Common myeloid progenitor, CD34-positive (primary cell): ENCODE results near the gene RPL15.

ENCODE experiments used
- CTCF ChIA-PET: fragments of 350-600 bp; sonication (Branson Sonifier 250); formaldehyde crosslinking; loops from one replicate; lab custom pipeline; 2021; ENCODE audit warnings: antibody characterized with exemption; lab: Charles Lee
- POLR2A ChIA-PET: fragments of 350-600 bp; sonication (Branson Sonifier 250); formaldehyde crosslinking; loops from one replicate; lab custom pipeline; 2021; ENCODE audit warnings: antibody characterized with exemption; lab: Charles Lee
- DNase-seq, 3 donors: peaks; one replicate each; pipeline versions ENCODE4 v3.0.0 to v3.0.0-alpha.2; 2013
- H3K27ac ChIP-seq, 2 experiments: 1 replicate in 1 of 2; 2 replicates in 1 of 2; pipeline ENCODE4 v1.7.0; 2013; ENCODE audit warnings: inconsistent platforms in 2 of 2, low read length in 2 of 2, mild to moderate bottlenecking in 2 of 2, low read depth in 1 of 2, moderate library complexity in 1 of 2; ENCODE audit not compliant: severe bottlenecking in 2 of 2, insufficient read depth in 1 of 2, poor library complexity in 1 of 2
- H3K27me3 ChIP-seq, 5 experiments: replicated peaks in 2 of 5; 1 replicate in 3 of 5; 2 replicates in 2 of 5; pipeline versions ENCODE4 v1.6.1 to v1.7.0; 2013; ENCODE audit warnings: low read length in 4 of 5, mild to moderate bottlenecking in 2 of 5, moderate library complexity in 2 of 5, inconsistent platforms in 1 of 5; ENCODE audit not compliant: insufficient read depth in 5 of 5, control insufficient read depth in 4 of 5
- H3K36me3 ChIP-seq, 4 experiments: 1 replicate in 2 of 4; 2 replicates in 2 of 4; pipeline versions ENCODE4 v1.6.1 to v1.7.0; 2013; ENCODE audit warnings: low read length in 3 of 4, control low read depth in 1 of 4, mild to moderate bottlenecking in 1 of 4; ENCODE audit not compliant: control insufficient read depth in 4 of 4, insufficient read depth in 4 of 4
- H3K4me1 ChIP-seq, 4 experiments: 1 replicate in 3 of 4; 2 replicates in 1 of 4; pipeline versions ENCODE4 v1.6.1 to v1.7.1; 2013; ENCODE audit warnings: low read length in 3 of 4, mild to moderate bottlenecking in 3 of 4, control low read depth in 1 of 4, inconsistent platforms in 1 of 4, moderate library complexity in 1 of 4; ENCODE audit not compliant: control insufficient read depth in 4 of 4, insufficient read depth in 4 of 4; ENCODE audit errors: control extremely low read depth in 1 of 4
- H3K4me3 ChIP-seq, 7 experiments: 1 replicate in 4 of 7; 2 replicates in 3 of 7; pipeline versions ENCODE4 v1.5.1 to v1.7.0; 2013; ENCODE audit warnings: mild to moderate bottlenecking in 7 of 7, low read length in 6 of 7, moderate library complexity in 6 of 7, inconsistent platforms in 2 of 7, low read depth in 2 of 7, control low read depth in 1 of 7; ENCODE audit not compliant: insufficient read depth in 4 of 7, control insufficient read depth in 1 of 7; ENCODE audit errors: extremely low read depth in 1 of 7
- H3K9me3 ChIP-seq, 5 experiments: 1 replicate in 4 of 5; 2 replicates in 1 of 5; pipeline versions ENCODE4 v1.6.1 to v1.7.1; 2013; ENCODE audit warnings: low read length in 4 of 5, mild to moderate bottlenecking in 2 of 5, inconsistent platforms in 1 of 5, low read depth in 1 of 5, moderate library complexity in 1 of 5; ENCODE audit not compliant: control insufficient read depth in 4 of 5, insufficient read depth in 2 of 5; ENCODE audit errors: control extremely low read depth in 1 of 5
- WGBS: methylation state at CpG from one replicate; pipeline ENCODE4 v1.1.5; 2013; ENCODE audit not compliant: insufficient coverage; 5-methylcytosine and 5-hydroxymethylcytosine counted together

Gene RPL15

DNA sequence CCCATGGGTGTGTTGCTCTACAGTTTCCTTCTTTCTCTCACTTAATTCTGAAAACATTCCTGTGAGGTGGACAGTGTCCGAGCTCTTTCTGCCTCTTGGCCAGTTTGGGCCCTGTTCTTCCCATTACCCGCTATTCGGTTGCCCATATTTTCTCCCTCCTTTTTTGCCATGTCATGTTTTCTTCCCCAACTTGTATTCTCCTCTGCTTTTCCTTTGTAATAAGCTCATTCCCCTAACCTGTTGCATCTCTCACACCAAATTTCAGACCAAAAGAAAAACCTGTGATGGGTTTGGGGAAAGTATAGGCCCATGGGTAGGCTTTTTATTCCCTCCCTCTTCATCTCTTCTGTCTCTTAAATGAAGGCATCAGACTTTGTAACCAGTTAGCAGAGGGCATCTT, 30.6 kb upstream of the RPL15 start:
- H3K4me1 ChIP-seq: peaks cover 6 to 23% (median 12%) of the 10 kb centered on the region in 4 experiments
- H3K4me3 ChIP-seq: no peak overlapping the region
- WGBS: 93% methylated on average over 3 of the region's 3 CpGs
- no peak overlapping the region for H3K27ac ChIP-seq
- peaks cover 0 to 4% (median 0%) of the 10 kb centered on the region in 5 experiments for H3K9me3 ChIP-seq
- no peak for DNase-seq
- ChIA-PET CTCF (interaction anchor here (0.7 to 6.5 kb wide), 3 partner anchors 12 to 51 kb away, joined by 3 to 35 read pairs (median 4); no protein-coding TSS in a partner anchor), POLR2A (no interaction called here)
- peaks cover 6 to 34% (median 12%) of the 10 kb centered on the region in 4 experiments for H3K36me3 ChIP-seq
- H3K27me3 ChIP-seq: no peaks in the 10 kb centered on the region

DNA sequence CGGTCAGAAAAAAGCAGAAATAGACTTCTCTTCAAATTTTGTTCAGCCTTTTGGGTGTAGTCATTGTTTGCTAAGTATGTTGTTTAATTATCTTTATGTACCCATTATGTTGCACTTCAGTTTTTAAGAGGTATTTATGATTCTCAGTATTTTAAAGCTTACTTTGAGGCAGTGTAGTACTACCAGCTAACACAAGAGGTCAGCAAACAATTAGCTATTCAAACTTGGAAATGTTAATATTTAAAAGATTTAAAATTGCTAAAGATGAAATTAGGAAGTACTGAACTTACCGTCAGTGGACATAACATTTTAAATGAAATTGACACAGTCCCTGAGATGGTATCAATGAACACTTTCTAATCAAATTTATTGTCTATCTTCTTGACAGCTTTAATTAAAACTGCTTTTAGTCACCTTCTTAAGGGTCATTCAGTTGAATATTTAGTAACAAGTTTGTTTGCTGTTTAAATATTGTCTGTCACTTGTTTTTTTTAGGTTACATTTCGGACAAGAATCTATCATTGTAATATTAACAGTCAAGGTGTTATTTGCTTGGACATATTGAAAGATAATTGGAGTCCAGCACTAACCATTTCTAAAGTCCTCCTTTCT, 28.2 kb upstream of the RPL15 start:
- Histone ChIP-seq H3K9me3 (no peaks in the 10 kb centered on the region), H3K4me3 (no peak overlapping the region), H3K27me3 (no peaks in the 10 kb centered on the region), H3K4me1 (peaks cover 0 to 6% (median 4%) of the 10 kb centered on the region in 4 experiments), H3K27ac (peak overlapping the region in 1 of 2 experiments; percentile 21), H3K36me3 (peaks cover 6 to 46% (median 21%) of the 10 kb centered on the region in 4 experiments)
- ChIA-PET CTCF (interaction anchor here (1.0 to 6.5 kb wide), 16 partner anchors 9 to 371 kb away, joined by 3 to 35 read pairs (median 5); no protein-coding TSS in a partner anchor), POLR2A (interaction anchor here (0.9 kb wide), 1 partner anchor 28 kb away, joined by 5 read pairs; the partner anchor contains the start of genes NKIRAS1 and RPL15)
- WGBS: 83% methylated on average over 1 of the region's 3 CpGs
- peak; percentile 64 to 84 (median 76) for DNase-seq

DNA sequence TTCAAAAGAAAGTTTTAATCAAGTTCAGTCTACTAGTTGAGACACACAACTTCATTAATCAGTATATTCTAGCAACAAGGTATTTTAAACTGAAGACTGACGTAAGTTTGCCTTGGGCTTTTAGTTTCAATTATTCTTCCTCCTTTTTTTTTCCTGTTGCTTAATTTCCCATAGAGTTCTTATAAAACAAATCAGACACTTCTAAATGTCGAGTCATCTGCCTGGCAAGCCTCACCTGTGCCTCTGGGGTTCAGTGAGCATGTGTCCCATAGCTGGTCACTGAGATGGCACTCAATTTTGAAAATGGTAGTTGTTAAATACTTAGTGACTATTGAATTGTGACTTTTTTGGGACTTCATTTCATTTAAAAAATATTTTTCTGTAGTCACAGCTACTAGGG, 27.5 kb upstream of the RPL15 start:
- Histone ChIP-seq H3K9me3 (no peaks in the 10 kb centered on the region), H3K4me3 (no peak overlapping the region), H3K36me3 (peaks cover 6 to 50% (median 21%) of the 10 kb centered on the region in 4 experiments), H3K27me3 (no peaks in the 10 kb centered on the region), H3K4me1 (peaks cover 0 to 6% (median 4%) of the 10 kb centered on the region in 4 experiments), H3K27ac (peak overlapping the region in 1 of 2 experiments; percentile 21)
- POLR2A ChIA-PET: no interaction called here
- DNase-seq: no peak
- CTCF ChIA-PET: interaction anchor here (0.7 to 6.5 kb wide), 14 partner anchors 8 to 793 kb away, joined by 3 to 35 read pairs (median 5); no protein-coding TSS in a partner anchor
- WGBS: 75% methylated on average over 1 of the region's 2 CpGs

DNA sequence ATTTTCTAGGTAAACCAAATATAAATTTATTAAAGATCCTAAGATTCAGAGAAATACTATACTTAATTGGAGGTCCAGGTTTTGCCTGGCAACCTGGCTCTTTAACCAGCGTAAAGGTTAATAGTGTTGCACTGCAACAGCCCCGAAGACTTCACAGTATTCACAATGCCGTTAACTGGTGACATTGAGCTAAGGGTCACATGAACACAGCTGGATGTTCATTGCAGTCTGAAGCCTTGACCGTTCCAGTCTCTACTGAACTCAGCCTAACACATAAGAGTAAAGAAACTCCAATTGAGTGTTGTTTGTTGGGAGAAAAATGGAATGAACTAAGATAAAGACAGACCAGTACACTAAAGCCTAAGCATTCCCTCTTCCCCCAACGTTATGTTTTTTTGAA, 27.0 kb upstream of the RPL15 start:
- no peaks in the 10 kb centered on the region for H3K27me3 ChIP-seq
- H3K9me3 ChIP-seq: no peaks in the 10 kb centered on the region
- no peak overlapping the region for H3K27ac ChIP-seq
- H3K36me3 ChIP-seq: peaks cover 6 to 55% (median 23%) of the 10 kb centered on the region in 4 experiments
- ChIA-PET POLR2A (no interaction called here), CTCF (interaction anchor here (0.7 to 6.5 kb wide), 9 partner anchors 7 to 792 kb away, joined by 3 to 35 read pairs (median 5); no protein-coding TSS in a partner anchor)
- H3K4me1 ChIP-seq: peaks cover 0 to 6% (median 4%) of the 10 kb centered on the region in 4 experiments
- H3K4me3 ChIP-seq: no peak overlapping the region
- no peak for DNase-seq
- 97% methylated on average over 3 of the region's 5 CpGs for WGBS

DNA sequence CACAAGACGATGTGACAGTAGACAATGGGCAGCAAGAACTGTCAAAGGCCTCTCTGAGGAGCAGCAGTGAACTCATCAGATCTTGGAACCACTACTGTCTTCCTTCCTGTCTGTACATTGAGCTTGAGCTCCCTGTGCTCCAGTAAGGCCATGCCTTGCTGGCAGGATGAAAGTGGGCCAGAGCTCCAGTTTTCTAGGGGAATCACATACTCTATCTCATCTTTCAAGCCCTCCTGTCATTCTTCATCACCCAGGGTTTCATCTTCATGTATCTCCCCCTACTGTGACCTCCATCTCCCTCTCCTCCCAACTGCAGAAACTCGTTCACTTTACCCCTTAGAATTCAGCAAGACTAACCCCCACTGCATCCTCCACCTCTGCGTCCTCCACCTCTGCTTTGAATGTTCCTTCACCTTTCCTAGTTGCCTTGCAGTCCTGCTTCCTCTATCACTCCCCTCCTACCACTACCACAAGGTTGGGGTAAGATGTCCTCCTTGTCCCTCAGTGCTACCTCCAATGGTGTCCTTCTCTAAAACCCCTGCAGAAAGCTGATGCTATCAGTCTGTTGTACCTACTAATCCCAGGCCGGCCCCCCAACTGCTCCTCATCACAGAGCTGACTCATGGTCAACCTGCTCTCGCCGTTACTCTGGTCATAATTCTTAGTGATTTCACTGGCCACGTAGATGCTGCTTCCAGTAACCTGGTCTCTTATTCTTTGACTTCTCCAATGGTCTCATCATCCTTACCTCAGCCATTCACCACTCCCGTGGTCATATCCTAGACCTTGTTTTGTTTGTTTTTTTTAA, 22.5 kb upstream of the RPL15 start:
- H3K27ac ChIP-seq: no peak overlapping the region
- peaks cover 0 to 3% (median 0%) of the 10 kb centered on the region in 5 experiments for H3K9me3 ChIP-seq
- CTCF ChIA-PET: interaction anchor here (0.7 to 1.6 kb wide), 5 partner anchors 9 to 787 kb away, joined by 3 to 4 read pairs (median 3); no protein-coding TSS in a partner anchor
- peaks cover 9 to 57% (median 31%) of the 10 kb centered on the region in 4 experiments for H3K36me3 ChIP-seq
- H3K27me3 ChIP-seq: no peaks in the 10 kb centered on the region
- H3K4me3 ChIP-seq: no peak overlapping the region
- POLR2A ChIA-PET: interaction anchor here (0.9 kb wide), 1 partner anchor 12 kb away, joined by 3 read pairs; no protein-coding TSS in a partner anchor
- no peaks in the 10 kb centered on the region for H3K4me1 ChIP-seq
- WGBS: 90% methylated on average over 8 of the region's 8 CpGs
- DNase-seq: no peak

DNA sequence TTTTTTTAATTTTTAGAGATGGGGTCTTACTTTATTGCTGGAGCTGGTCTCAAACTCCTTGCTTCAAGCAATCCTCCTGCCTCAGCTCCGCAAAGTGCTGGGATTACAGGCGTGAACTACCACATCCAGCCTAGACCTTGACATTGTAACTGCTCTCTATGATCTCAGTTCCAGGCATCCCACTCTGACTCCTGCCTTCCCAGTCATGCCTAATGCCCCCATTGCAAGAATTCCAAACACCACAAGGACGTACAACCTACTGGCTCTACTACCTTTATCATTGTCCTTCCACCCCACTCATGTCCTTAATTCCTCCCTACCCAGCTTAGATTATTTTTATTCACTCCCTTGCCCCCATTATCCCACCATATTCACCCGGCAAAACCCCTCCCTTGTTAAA, 21.8 kb upstream of the RPL15 start:
- Histone ChIP-seq H3K4me1 (no peaks in the 10 kb centered on the region), H3K27me3 (no peaks in the 10 kb centered on the region), H3K4me3 (no peak overlapping the region), H3K27ac (no peak overlapping the region), H3K9me3 (peaks cover 0 to 3% (median 0%) of the 10 kb centered on the region in 5 experiments), H3K36me3 (peaks cover 8 to 57% (median 35%) of the 10 kb centered on the region in 4 experiments)
- DNase-seq: no peak
- POLR2A ChIA-PET: no interaction called here
- CTCF ChIA-PET: interaction anchor here (0.7 to 1.6 kb wide), 3 partner anchors 9 to 787 kb away, joined by 3 to 4 read pairs (median 3); no protein-coding TSS in a partner anchor
- 98% methylated on average over 4 of the region's 4 CpGs for WGBS
